ENCODE results near the gene WAPL. TPM values are rescaled to one million over a fixed set of nuclear protein-coding genes. Genes with fewer than 3 reads are reported as not detected.
A peak's percentile ranks its signal among the peaks of the same experiment; 100 is the strongest.

The WAPL gene
- total and polyA plus RNA-seq, 2 of the 8 experiments (the other 6 are each of a cell fraction or from before 2014, with no cell fraction given): 12.8 to 48.1 TPM

- no peak overlapping the region for H3K4me3 ChIP-seq (ENCODE audit: extremely low read depth in 1 of 4, insufficient read depth in 2 of 4, low read depth in 3 of 4, low read length in 4 of 4)
- peaks cover 2 to 37% (median 9%) of the 10 kb centered on the region in 4 experiments; a peak in 5 of 8 replicates for H3K36me3 ChIP-seq (ENCODE audit: control insufficient read depth in 2 of 4, insufficient read depth in 4 of 4, low read length in 3 of 4)
- no peak overlapping the region for H2BK20ac ChIP-seq (ENCODE audit: low read length)
- TF ChIP-seq RAD21 (IDR thresholded peaks at IDR 0.05 in 1 of 2, conservative IDR thresholded peaks at IDR 0.05 in 1 of 2; ENCODE audit: low read depth in 2 of 2, low read length in 2 of 2): no peak
- TF ChIP-seq HDAC2 (IDR thresholded peaks at IDR 0.05; ENCODE audit: borderline replicate concordance in 1 of 2, low read depth in 2 of 2, low read length in 2 of 2): no peak
- no peak for TF ChIP-seq FOSL1 (IDR thresholded peaks at IDR 0.05; ENCODE audit: insufficient read depth, low read depth, low read length)
- no peak for TF ChIP-seq RBBP5 (IDR thresholded peaks at IDR 0.05; ENCODE audit: borderline replicate concordance, low read depth, low read length)
- no peak for TF ChIP-seq JUND (IDR thresholded peaks at IDR 0.05; ENCODE audit: low read length)
- TF ChIP-seq EGR1 (IDR thresholded peaks at IDR 0.05; ENCODE audit: borderline replicate concordance, low read depth, low read length): no peak
- no peak overlapping the region for H3K27ac ChIP-seq (ENCODE audit: low read depth, low read length)
- no peak overlapping the region for H3K14ac ChIP-seq (ENCODE audit: insufficient read length)
- H3K23me2 ChIP-seq (ENCODE audit: low read depth, low read length): no peaks in the 10 kb centered on the region
- H3K9ac ChIP-seq (replicated peaks in 1 of 4; ENCODE audit: extremely low read depth in 1 of 4, low read depth in 3 of 4, low read length in 3 of 4): no peak overlapping the region
- no peak overlapping the region for H3K23ac ChIP-seq (ENCODE audit: insufficient read length)
- H3K27me3 ChIP-seq (replicated peaks in 1 of 4; ENCODE audit: control insufficient read depth in 3 of 4, extremely low read depth in 1 of 4, insufficient read depth in 3 of 4, low read length in 3 of 4): no peaks in the 10 kb centered on the region
- no peak overlapping the region for H2BK5ac ChIP-seq (ENCODE audit: low read depth, low read length)
- no peak overlapping the region for H4K8ac ChIP-seq (ENCODE audit: extremely low read depth, insufficient read depth, low read length)
- no peaks in the 10 kb centered on the region for H3K79me1 ChIP-seq (ENCODE audit: low read depth, low read length)
- H2AK5ac ChIP-seq (ENCODE audit: low read depth, low read length): no peak overlapping the region
- H4K5ac ChIP-seq (ENCODE audit: insufficient read length, low read depth, low read length): peak overlapping the region; percentile 60
- no peaks in the 10 kb centered on the region for H4K20me1 ChIP-seq (replicated peaks in 1 of 2; ENCODE audit: control insufficient read depth in 1 of 2, insufficient read depth in 2 of 2, low read length in 2 of 2)
- WGBS, 2 experiments (ENCODE audit: extremely low coverage in 1 of 2, insufficient coverage in 1 of 2, insufficient read length in 1 of 2, insufficient replicate concordance in 2 of 2, low coverage in 1 of 2, low lambda C conversion rate in 2 of 2, missing lambda C conversion rate in 1 of 2): 88% methylated on average over 1 of the region's 1 CpG; no CpG with 5 or more reads in 1 of the 2 experiments
- no peak for FAIRE-seq
- no peak for DNase-seq (ENCODE audit: low read depth in 1 of 2, low spot score in 2 of 2)
- no peaks in the 10 kb centered on the region for H3K79me2 ChIP-seq (ENCODE audit: control insufficient read depth in 1 of 2, insufficient read depth in 2 of 2, low read length in 2 of 2)
- no peak overlapping the region for H3K4me2 ChIP-seq (ENCODE audit: insufficient read depth in 1 of 2, low read depth in 2 of 2, low read length in 2 of 2)
- no peaks in the 10 kb centered on the region for H3K9me3 ChIP-seq (ENCODE audit: insufficient read depth in 2 of 2, low read depth in 1 of 2, low read length in 1 of 2)
- H2BK120ac ChIP-seq (replicated peaks; ENCODE audit: low read depth, low read length): no peak overlapping the region
- no peak overlapping the region for H3K4ac ChIP-seq (replicated peaks; ENCODE audit: insufficient read length, low read depth, low read length)
- H4K91ac ChIP-seq (replicated peaks; ENCODE audit: insufficient read length, low read length): no peak overlapping the region
- no peak overlapping the region for H2BK12ac ChIP-seq (ENCODE audit: low read depth, low read length)
- no peak overlapping the region for H3K18ac ChIP-seq (ENCODE audit: extremely low read depth, low read length)
- H2AFZ ChIP-seq (ENCODE audit: low read length): no peak overlapping the region
- POLR2A ChIA-PET (ENCODE audit: partially characterized antibody): no interaction called here
- H3K4me1 ChIP-seq (replicated peaks in 1 of 4; ENCODE audit: control insufficient read depth in 3 of 4, insufficient read depth in 4 of 4, low read length in 3 of 4): peaks cover 0 to 5% (median 0%) of the 10 kb centered on the region in 4 experiments; a peak in 1 of 7 replicates
- CTCF ChIA-PET (ENCODE audit: partially characterized antibody): no interaction called here
- H2BK15ac ChIP-seq (ENCODE audit: low read length): no peak overlapping the region
- no peak overlapping the region for H3K56ac ChIP-seq (replicated peaks; ENCODE audit: insufficient read length, low read depth, low read length)
These were observed 86.9 kb downstream of the WAPL start for GRCh38 chr10:86434656-86435055.

All from H1 (cell line).